Measurements from ENCODE around the gene C2CD4B.

DNA sequence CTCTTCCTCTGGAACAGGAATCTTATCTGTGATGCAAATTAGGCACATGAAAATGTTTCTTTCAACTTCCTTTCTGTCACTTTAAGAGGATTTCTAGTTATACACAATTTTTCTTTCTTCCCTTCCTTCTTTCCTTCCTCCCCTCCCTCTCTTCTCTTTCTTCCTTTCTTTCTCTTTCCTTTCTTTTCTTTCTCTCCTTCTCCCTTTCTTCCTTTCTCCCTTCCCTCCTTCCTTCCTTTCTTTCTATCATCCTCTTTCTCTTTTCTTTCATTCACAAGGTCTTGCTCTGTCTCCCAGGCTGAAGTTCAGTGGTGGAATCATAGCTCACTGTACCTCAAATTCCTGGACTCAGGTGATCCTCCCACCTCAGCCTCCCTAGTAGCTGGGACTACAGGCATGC, 18.0 kb upstream of the C2CD4B start:
- TF ChIP-seq, protein P1, sequence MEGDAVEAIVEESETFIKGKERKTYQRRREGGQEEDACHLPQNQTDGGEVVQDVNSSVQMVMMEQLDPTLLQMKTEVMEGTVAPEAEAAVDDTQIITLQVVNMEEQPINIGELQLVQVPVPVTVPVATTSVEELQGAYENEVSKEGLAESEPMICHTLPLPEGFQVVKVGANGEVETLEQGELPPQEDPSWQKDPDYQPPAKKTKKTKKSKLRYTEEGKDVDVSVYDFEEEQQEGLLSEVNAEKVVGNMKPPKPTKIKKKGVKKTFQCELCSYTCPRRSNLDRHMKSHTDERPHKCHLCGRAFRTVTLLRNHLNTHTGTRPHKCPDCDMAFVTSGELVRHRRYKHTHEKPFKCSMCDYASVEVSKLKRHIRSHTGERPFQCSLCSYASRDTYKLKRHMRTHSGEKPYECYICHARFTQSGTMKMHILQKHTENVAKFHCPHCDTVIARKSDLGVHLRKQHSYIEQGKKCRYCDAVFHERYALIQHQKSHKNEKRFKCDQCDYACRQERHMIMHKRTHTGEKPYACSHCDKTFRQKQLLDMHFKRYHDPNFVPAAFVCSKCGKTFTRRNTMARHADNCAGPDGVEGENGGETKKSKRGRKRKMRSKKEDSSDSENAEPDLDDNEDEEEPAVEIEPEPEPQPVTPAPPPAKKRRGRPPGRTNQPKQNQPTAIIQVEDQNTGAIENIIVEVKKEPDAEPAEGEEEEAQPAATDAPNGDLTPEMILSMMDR (optimal IDR thresholded peaks at IDR 0.05 in 1 of 3, IDR thresholded peaks at IDR 0.05 in 1 of 3, conservative IDR thresholded peaks at IDR 0.05 in 1 of 3; ENCODE audit: extremely low read depth in 1 of 3, insufficient read depth in 2 of 3, low read length in 3 of 3) = no peak
- no peak for TF ChIP-seq EZH2 (IDR thresholded peaks at IDR 0.05; ENCODE audit: low read length)
